HepG2 (cell line): ENCODE results near the gene ST3GAL4. TPM values are rescaled to one million over a fixed set of nuclear protein-coding genes. Genes with fewer than 3 reads are reported as not detected.

ENCODE experiments used
- ATAC-seq: fragments of 200-7000 bp; cut with Tn5 transposase; 3 replicates; pipeline ENCODE4 v1.9.1; 2020; ENCODE audit warnings: mild to moderate bottlenecking, moderate library complexity
- BruUV-seq: library from RNA; stranded (reverse); fragments of 400-500 nt; replicated peaks from 2 replicates; lab custom pipeline; 2021; lab: Mats Ljungman, UMichigan
- CTCF ChIA-PET: fragments of 300-600 bp; formaldehyde crosslinking; extraction: SDS; loops from one replicate; lab custom pipeline; 2021; ENCODE audit warnings: low total read pairs, inconsistent platforms, low intra/inter-chr PET ratio; lab: Yijun Ruan, JAX
- POLR2A ChIA-PET: fragments of 350-600 bp; sonication (Branson Sonifier 250); formaldehyde crosslinking; loops from one replicate; lab custom pipeline; 2020; ENCODE audit warnings: antibody characterized with exemption, inconsistent platforms; lab: Yijun Ruan, JAX
- DNase-seq: peaks from one replicate; pipeline ENCODE4 v3.0.0-alpha.2; 2015; ENCODE audit warnings: low spot score
- FAIRE-seq: peaks from 3 replicates; lab custom pipeline; 2011; peaks lifted over from hg19 to GRCh38; lab: Jason Lieb, UNC
- H2AFZ ChIP-seq: one replicate; pipeline ENCODE4 v1.6.1; 2011; ENCODE audit warnings: low read length, inconsistent platforms
- H3K27ac ChIP-seq: fragments of 300-600 bp; 3 replicates; pipeline ENCODE4 v1.8.0; 2011; ENCODE audit warnings: mixed run types, mild to moderate bottlenecking, mixed read lengths, low read length, inconsistent platforms; ENCODE audit not compliant: insufficient read depth; ENCODE audit errors: extremely low read length
- H3K27me3 ChIP-seq, 2 experiments: fragments of 200-600 bp in 1 of 2; 2 replicates in 1 of 2; 3 replicates in 1 of 2; pipeline versions ENCODE4 v1.6.0 to v1.8.0; 2011; ENCODE audit warnings: low read length in 2 of 2, mild to moderate bottlenecking in 2 of 2, moderate library complexity in 2 of 2, inconsistent platforms in 1 of 2; ENCODE audit not compliant: insufficient read depth in 2 of 2, control insufficient read depth in 1 of 2
- H3K36me3 ChIP-seq, 2 experiments: fragments of 200-600 bp in 1 of 2; replicated peaks in 1 of 2; 2 replicates in 1 of 2; 3 replicates in 1 of 2; pipeline versions ENCODE4 v1.5.1 to v1.8.0; 2011; ENCODE audit warnings: low read length in 2 of 2, inconsistent platforms in 1 of 2; ENCODE audit not compliant: insufficient read depth in 2 of 2, control insufficient read depth in 1 of 2
- H3K4me1 ChIP-seq: 2 replicates; pipeline ENCODE4 v1.5.1; 2012; ENCODE audit warnings: low read length, inconsistent platforms; ENCODE audit not compliant: insufficient read depth
- H3K4me2 ChIP-seq: 2 replicates; pipeline ENCODE4 v1.6.0; 2011; ENCODE audit warnings: low read depth, low read length, inconsistent platforms
- H3K4me3 ChIP-seq, 3 experiments: fragments of 200-600 bp in 1 of 3; sonication (generic), shearing (Covaris generic) in 1 of 3; replicated peaks in 1 of 3; 2 replicates each; pipeline ENCODE4 v1.5.1; 2011 to 2016; ENCODE audit warnings: low read length in 3 of 3, inconsistent platforms in 2 of 3, low read depth in 2 of 3, mild to moderate bottlenecking in 2 of 3, control low read depth in 1 of 3, mixed read lengths in 1 of 3; ENCODE audit not compliant: insufficient read depth in 1 of 3
- H3K79me2 ChIP-seq: one replicate; pipeline ENCODE4 v1.6.1; 2011; ENCODE audit warnings: low read length, inconsistent platforms; ENCODE audit not compliant: insufficient read depth
- H3K9ac ChIP-seq: 2 replicates; pipeline ENCODE4 v1.6.0; 2011; ENCODE audit warnings: mild to moderate bottlenecking, low read depth, low read length, inconsistent platforms; ENCODE audit not compliant: insufficient read depth
- H3K9me3 ChIP-seq: 2 replicates; pipeline ENCODE4 v1.5.1; 2012; ENCODE audit warnings: mild to moderate bottlenecking, low read length
- H4K20me1 ChIP-seq: 2 replicates; pipeline ENCODE4 v1.6.0; 2011; ENCODE audit warnings: inconsistent platforms, mild to moderate bottlenecking, low read length, moderate library complexity; ENCODE audit not compliant: insufficient read depth
- EP300 ChIP-seq, 3 experiments: sonication (generic) in 1 of 3; formaldehyde crosslinking in 1 of 3; IDR thresholded peaks; 2 replicates each; pipeline versions ENCODE4 v1.5.1 to v1.6.1; 2011 to 2020; ENCODE audit warnings: low read depth in 2 of 3, low read length in 2 of 3, borderline replicate concordance in 1 of 3, improper control_type of control experiment in 1 of 3, mild to moderate bottlenecking in 1 of 3, missing genetic modification reagents in 1 of 3, moderate library complexity in 1 of 3
- HNRNPL ChIP-seq: fragments of 200-400 bp; formaldehyde crosslinking; IDR thresholded peaks from 2 replicates; pipeline ENCODE4 v1.6.1; 2017; ENCODE audit warnings: mild to moderate bottlenecking, low read depth, low read length
- SALL1 ChIP-seq: sonication (generic); formaldehyde crosslinking; IDR thresholded peaks from 2 replicates; pipeline ENCODE4 v1.8.0; 2022; ENCODE audit warnings: mild to moderate bottlenecking, missing genetic modification reagents
- SP2 ChIP-seq: sonication (generic); formaldehyde crosslinking; IDR thresholded peaks from 2 replicates; pipeline ENCODE4 v1.5.1; 2020; ENCODE audit warnings: mild to moderate bottlenecking, missing genetic modification reagents
- TIGD3 ChIP-seq: sonication (generic); formaldehyde crosslinking; IDR thresholded peaks from 2 replicates; pipeline ENCODE4 v1.5.1; 2020; ENCODE audit warnings: mild to moderate bottlenecking, missing genetic modification reagents, borderline replicate concordance
- ZNF407 ChIP-seq: sonication (generic); formaldehyde crosslinking; IDR thresholded peaks from one replicate; pipeline ENCODE4 v1.5.1; 2020; ENCODE audit warnings: mild to moderate bottlenecking, missing genetic modification reagents; ENCODE audit errors: not compliant biosample characterization
- ZNF749 ChIP-seq: sonication (generic); formaldehyde crosslinking; IDR thresholded peaks from 2 replicates; pipeline ENCODE4 v1.8.0; 2022; ENCODE audit warnings: mild to moderate bottlenecking, missing genetic modification reagents, moderate library complexity, borderline replicate concordance
- ZNF776 ChIP-seq: sonication (generic); formaldehyde crosslinking; IDR thresholded peaks from 2 replicates; pipeline ENCODE4 v1.4.0; 2020; ENCODE audit warnings: mild to moderate bottlenecking, missing genetic modification reagents
- WGBS: methylation state at CpG from one replicate; pipeline ENCODE4 v1.1.6; 2017; ENCODE audit warnings: low lambda C conversion rate; 5-methylcytosine and 5-hydroxymethylcytosine counted together
- in situ Hi-C: cut with HindIII; loops from 2 replicates; pipeline ENCODE4 v1.10.0; 2017; ENCODE audit warnings: low pct_unique_long_range_greater_than_20kb; ENCODE audit not compliant: extremely low pct_ligation_motif_present
- intact Hi-C: fragments of 100-400 bp; cut with micrococcal nuclease; formaldehyde crosslinking; loops from one replicate; pipeline ENCODE4 v1.10.0; 2022; ENCODE audit not compliant: unreplicated experiment
- polyA plus RNA-seq, 8 experiments: library from polyadenylated mRNA; depleted of rRNA in 3 of 8; stranded (reverse) in 7 of 8; unstranded in 1 of 8; fragments of >200 nt; fragmentation: Illumina TruSeq in 4 of 8; extraction: Trizol in 4 of 8; gene quantifications; 2 replicates each; pipeline versions ENCODE4 v1.2.1 to v1.2.3, GENCODE V29; 2011 to 2016; ENCODE audit warnings: low read depth in 4 of 8, missing spikeins in 1 of 8, mixed read lengths in 1 of 8; ENCODE audit not compliant: insufficient read depth in 1 of 8
- total RNA-seq, 5 experiments: library from RNA; depleted of rRNA; stranded (reverse); fragments of >200 nt; fragmentation: Illumina TruSeq; extraction: Trizol; gene quantifications; 2 replicates each; pipeline ENCODE4 v1.2.3, GENCODE V29; 2016; ENCODE audit warnings: low read depth in 1 of 5

Gene ST3GAL4
- total and polyA plus RNA-seq, 2 of the 13 experiments (the other 11 are each of a cell fraction or from before 2014, with no cell fraction given) = 9.1 to 13.3 TPM

GRCh38 chr11:126357055-126357962, 1.8 kb downstream of the ST3GAL4 start (continued):
- TF ChIP-seq ZNF749 (CRISPR knock-in tag) (0 out of 2 replicates have a peak, but pooled peaks have one; percentile 29), HNRNPL (no peak), TIGD3 (CRISPR knock-in tag) (no peak)
- TF ChIP-seq, all 625 proteins: peak for 17

- DNase-seq = peak; percentile 28
- in situ Hi-C loops = no loop called here
- H3K27ac ChIP-seq = peak overlapping the region; percentile 56
- peak; percentile 5 for ATAC-seq
- H3K79me2 ChIP-seq = peaks cover 20% of the 10 kb centered on the region
- ChIA-PET POLR2A (interaction anchor here (1.0 to 3.7 kb wide), 4 partner anchors 31 to 90 kb away, joined by 3 to 24 read pairs (median 4); partner anchors contain the start of genes DCPS, FOXRED1 and SRPRA), CTCF (no interaction called here)
- intact Hi-C loops = loop anchor here (2.0 kb wide), 1 partner anchor 47 kb away; no protein-coding TSS in a partner anchor
- no peak for FAIRE-seq
- H3K4me1 ChIP-seq = peaks cover 37% of the 10 kb centered on the region
- BruUV-seq = no TSS peak
- 51% methylated on average over 8 of the region's 18 CpGs for WGBS
- no peaks in the 10 kb centered on the region for H4K20me1 ChIP-seq
- H3K9me3 ChIP-seq = no peaks in the 10 kb centered on the region
- H3K27me3 ChIP-seq = no peaks in the 10 kb centered on the region; a peak in 1 of 5 replicates
- peak overlapping the region; percentile 70 for H3K9ac ChIP-seq
- H3K4me2 ChIP-seq = peak overlapping the region; percentile 91
- H3K4me3 ChIP-seq = peak overlapping the region; percentile 86 to 97 (median 86); a peak in 5 of 6 replicates
- H2AFZ ChIP-seq = no peak overlapping the region
- no peaks in the 10 kb centered on the region for H3K36me3 ChIP-seq
- TF ChIP-seq SP2 (CRISPR knock-in tag) = no peak
- TF ChIP-seq SALL1 (CRISPR knock-in tag) = peak; percentile 28; the same call in 1 of the 2 replicates
- peak in 1 of 2 experiments; percentile 47; a peak in 1 of 4 replicates for TF ChIP-seq EP300 (IDR thresholded peaks at IDR 0.05; ENCODE audit: low read depth in 2 of 2, low read length in 2 of 2)
- TF ChIP-seq EP300 (CRISPR knock-in tag; IDR thresholded peaks at IDR 0.05; ENCODE audit: borderline replicate concordance) = no peak
- TF ChIP-seq ZNF407 (CRISPR knock-in tag) = no peak
- 0 out of 2 replicates have a peak, but pooled peaks have one; percentile 17 for TF ChIP-seq ZNF776 (CRISPR knock-in tag)
Measured at GRCh38 chr11:126357969-126358762, 2.7 kb downstream of the ST3GAL4 start.
